DOHH2 (cell line): ENCODE results near the gene SMLR1.

Experiments used
- H3F3A ChIP-seq: fragments of 200-600 bp; sonication (generic), shearing (Covaris generic); 2 replicates; pipeline ENCODE4 v1.6.0; 2016; ENCODE audit warnings: antibody characterized with exemption, mild to moderate bottlenecking; ENCODE audit not compliant: control insufficient read depth, insufficient read depth
- H3K27ac ChIP-seq: fragments of 200-600 bp; sonication (generic); 2 replicates; pipeline ENCODE4 v1.5.1; 2014; ENCODE audit warnings: low read depth, mild to moderate bottlenecking, low read length, moderate library complexity
- H3K27me3 ChIP-seq: fragments of 200-600 bp; sonication (generic); 2 replicates; pipeline ENCODE4 v1.6.1; 2014; ENCODE audit warnings: mild to moderate bottlenecking, low read length, mixed read lengths; ENCODE audit not compliant: control insufficient read depth
- H3K36me3 ChIP-seq: fragments of 200-600 bp; sonication (generic); 2 replicates; pipeline ENCODE4 v1.6.1; 2014; ENCODE audit warnings: mild to moderate bottlenecking, low read length, moderate library complexity, mixed read lengths; ENCODE audit not compliant: control insufficient read depth
- H3K4me1 ChIP-seq: fragments of 200-600 bp; sonication (generic); 2 replicates; pipeline ENCODE4 v1.6.1; 2014; ENCODE audit warnings: mild to moderate bottlenecking, low read length, mixed read lengths; ENCODE audit not compliant: control insufficient read depth
- H3K4me2 ChIP-seq: fragments of 200-600 bp; sonication (generic); 2 replicates; pipeline ENCODE4 v1.6.0; 2014; ENCODE audit warnings: mild to moderate bottlenecking, low read length, moderate library complexity
- H3K4me3 ChIP-seq: fragments of 200-600 bp; sonication (generic); 2 replicates; pipeline ENCODE4 v1.5.1; 2014; ENCODE audit warnings: mild to moderate bottlenecking, low read length, mixed read lengths
- H3K79me2 ChIP-seq: fragments of 200-600 bp; sonication (generic); 2 replicates; pipeline ENCODE4 v1.6.1; 2014; ENCODE audit warnings: mild to moderate bottlenecking, low read length, mixed read lengths; ENCODE audit not compliant: control insufficient read depth
- H3K9me2 ChIP-seq: fragments of 200-600 bp; sonication (generic); replicated peaks from 2 replicates; pipeline ENCODE4 v1.6.1; 2014; ENCODE audit warnings: mild to moderate bottlenecking, low read length, mixed read lengths; ENCODE audit not compliant: control insufficient read depth
- H3K9me3 ChIP-seq: fragments of 200-600 bp; sonication (generic); 2 replicates; pipeline ENCODE4 v1.6.1; 2014; ENCODE audit warnings: antibody characterized with exemption, low read length, mixed read lengths; ENCODE audit not compliant: control insufficient read depth, insufficient read depth
- H4K20me1 ChIP-seq: fragments of 200-600 bp; sonication (generic); 2 replicates; pipeline ENCODE4 v1.6.0; 2014; ENCODE audit warnings: low read depth, mild to moderate bottlenecking, antibody characterized with exemption, low read length, moderate library complexity; ENCODE audit not compliant: control insufficient read depth, insufficient read depth
- EZH2phosphoT487 ChIP-seq: fragments of 200-600 bp; sonication (generic); IDR thresholded peaks from 2 replicates; pipeline ENCODE4 v1.6.1; 2017; ENCODE audit warnings: borderline replicate concordance, mild to moderate bottlenecking, antibody characterized with exemption, low read length, moderate library complexity, mixed read lengths
- TF ChIP-seq, protein P1 (sequence below): fragments of 200-600 bp; sonication (generic); IDR thresholded peaks from one replicate; pipeline ENCODE4 v1.5.1; 2014; ENCODE audit warnings: antibody characterized with exemption, mild to moderate bottlenecking, low read depth, low read length; ENCODE audit not compliant: poor library complexity, severe bottlenecking

Gene SMLR1

DNA sequence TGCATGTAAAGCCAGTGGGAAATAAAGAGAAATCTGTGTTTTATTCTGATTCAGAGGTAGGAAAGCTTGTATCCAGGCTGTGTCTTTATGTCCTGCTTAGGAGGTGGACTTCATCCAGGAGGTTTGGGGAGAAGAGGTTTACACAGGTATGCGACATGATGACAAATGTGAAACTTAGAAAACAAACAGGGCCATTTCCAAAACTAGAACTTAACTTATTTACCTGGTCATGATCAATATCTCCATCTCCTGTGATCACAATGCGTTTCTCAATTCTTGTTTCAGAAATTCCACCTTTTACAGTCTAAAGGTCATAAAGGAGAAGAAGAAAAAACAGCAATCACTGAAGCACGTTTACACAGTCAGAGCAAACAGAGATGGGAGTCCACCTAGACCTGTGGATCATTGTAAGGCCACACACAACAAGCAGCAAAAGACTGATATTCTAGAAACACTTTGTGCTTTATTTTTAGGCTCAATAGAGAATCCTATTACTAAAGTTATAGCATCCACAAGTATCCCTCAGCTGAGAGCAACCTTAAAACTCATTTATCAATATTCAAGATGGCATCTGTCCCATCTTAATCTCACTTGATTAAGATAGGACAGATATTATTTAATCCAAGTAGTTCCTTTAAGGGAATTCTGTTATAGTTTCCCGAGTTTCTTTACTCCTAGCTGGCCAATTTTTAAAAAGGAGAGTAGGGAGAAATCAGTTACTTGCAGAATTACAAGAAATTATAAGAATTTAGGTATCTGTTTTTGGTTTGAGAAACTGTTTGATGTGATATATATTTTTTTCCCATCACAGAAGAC, 36.4 kb downstream of the SMLR1 start:
- no peak for TF ChIP-seq EZH2phosphoT487
- TF ChIP-seq, protein P1, sequence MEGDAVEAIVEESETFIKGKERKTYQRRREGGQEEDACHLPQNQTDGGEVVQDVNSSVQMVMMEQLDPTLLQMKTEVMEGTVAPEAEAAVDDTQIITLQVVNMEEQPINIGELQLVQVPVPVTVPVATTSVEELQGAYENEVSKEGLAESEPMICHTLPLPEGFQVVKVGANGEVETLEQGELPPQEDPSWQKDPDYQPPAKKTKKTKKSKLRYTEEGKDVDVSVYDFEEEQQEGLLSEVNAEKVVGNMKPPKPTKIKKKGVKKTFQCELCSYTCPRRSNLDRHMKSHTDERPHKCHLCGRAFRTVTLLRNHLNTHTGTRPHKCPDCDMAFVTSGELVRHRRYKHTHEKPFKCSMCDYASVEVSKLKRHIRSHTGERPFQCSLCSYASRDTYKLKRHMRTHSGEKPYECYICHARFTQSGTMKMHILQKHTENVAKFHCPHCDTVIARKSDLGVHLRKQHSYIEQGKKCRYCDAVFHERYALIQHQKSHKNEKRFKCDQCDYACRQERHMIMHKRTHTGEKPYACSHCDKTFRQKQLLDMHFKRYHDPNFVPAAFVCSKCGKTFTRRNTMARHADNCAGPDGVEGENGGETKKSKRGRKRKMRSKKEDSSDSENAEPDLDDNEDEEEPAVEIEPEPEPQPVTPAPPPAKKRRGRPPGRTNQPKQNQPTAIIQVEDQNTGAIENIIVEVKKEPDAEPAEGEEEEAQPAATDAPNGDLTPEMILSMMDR, result no peak
- Histone ChIP-seq H3K9me3 (no peaks in the 10 kb centered on the region), H3K27me3 (no peaks in the 10 kb centered on the region), H3K36me3 (peaks cover 17% of the 10 kb centered on the region), H3K79me2 (no peaks in the 10 kb centered on the region), H3K9me2 (no peaks in the 10 kb centered on the region), H3K4me1 (no peaks in the 10 kb centered on the region), H3K27ac (no peak overlapping the region), H3F3A (no peaks in the 10 kb centered on the region), H3K4me2 (no peak overlapping the region), H3K4me3 (no peak overlapping the region), H4K20me1 (no peaks in the 10 kb centered on the region)

DNA sequence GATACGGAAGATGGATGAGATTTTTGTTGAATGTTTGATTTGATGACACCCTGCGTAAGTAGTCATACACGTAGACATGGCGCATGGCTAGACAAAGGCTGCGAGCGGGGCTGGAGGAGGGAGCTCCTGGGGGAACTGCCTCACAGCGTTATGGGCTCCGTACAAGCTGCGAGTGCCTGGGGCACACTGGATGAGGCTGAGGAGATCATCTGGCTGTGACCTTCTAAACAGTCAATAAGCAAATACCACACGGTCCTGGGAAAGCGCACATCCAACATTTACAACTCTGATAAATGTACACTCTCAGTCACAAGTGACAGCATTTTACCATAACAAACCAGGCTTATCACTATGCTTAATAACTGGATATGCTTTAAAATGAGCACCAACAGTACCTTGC, 37.1 kb downstream of the SMLR1 start:
- no peaks in the 10 kb centered on the region for H4K20me1 ChIP-seq
- H3K4me3 ChIP-seq, result no peak overlapping the region
- TF ChIP-seq, protein P1, result no peak
- TF ChIP-seq EZH2phosphoT487, result no peak
- H3K9me3 ChIP-seq, result no peaks in the 10 kb centered on the region
- H3K79me2 ChIP-seq, result no peaks in the 10 kb centered on the region
- H3F3A ChIP-seq, result no peaks in the 10 kb centered on the region
- H3K36me3 ChIP-seq, result peaks cover 17% of the 10 kb centered on the region
- H3K9me2 ChIP-seq, result no peaks in the 10 kb centered on the region
- H3K27me3 ChIP-seq, result no peaks in the 10 kb centered on the region
- no peak overlapping the region for H3K27ac ChIP-seq
- no peak overlapping the region for H3K4me2 ChIP-seq
- no peaks in the 10 kb centered on the region for H3K4me1 ChIP-seq

DNA sequence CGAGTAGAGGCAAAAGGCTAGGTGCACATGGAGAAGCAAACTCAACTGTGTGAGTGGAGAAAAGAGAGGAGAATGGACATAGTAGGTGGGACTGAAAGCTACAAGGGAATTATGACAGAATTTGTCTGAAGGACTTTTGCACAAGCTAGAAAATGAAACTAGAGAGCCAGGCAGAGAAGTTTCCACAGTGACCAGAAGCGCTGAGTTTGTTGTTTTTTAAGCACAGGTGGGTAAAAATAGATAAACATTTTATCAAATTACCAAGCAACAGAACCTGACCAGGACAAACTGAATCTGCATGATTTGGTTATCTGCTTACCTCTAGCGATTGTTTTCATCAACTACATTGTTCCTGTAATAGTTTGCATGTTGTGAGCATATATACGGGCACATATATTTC, 38.6 kb downstream of the SMLR1 start:
- Histone ChIP-seq H4K20me1 (no peaks in the 10 kb centered on the region), H3K4me1 (no peaks in the 10 kb centered on the region), H3K4me2 (no peak overlapping the region), H3K36me3 (peaks cover 17% of the 10 kb centered on the region), H3K27ac (no peak overlapping the region), H3K9me2 (no peaks in the 10 kb centered on the region), H3F3A (no peaks in the 10 kb centered on the region), H3K9me3 (no peaks in the 10 kb centered on the region), H3K27me3 (no peaks in the 10 kb centered on the region), H3K4me3 (no peak overlapping the region), H3K79me2 (no peaks in the 10 kb centered on the region)
- TF ChIP-seq, protein P1, result no peak
- no peak for TF ChIP-seq EZH2phosphoT487
